Astrocyte of the hippocampus (primary cell): ENCODE results near the gene LRRC26.
A peak's percentile ranks its signal among the peaks of the same experiment; 100 is the strongest.

Source experiments
- DNase-seq: peaks from one replicate; pipeline ENCODE4 v3.0.0; 2011; ENCODE audit warnings: low read depth, low spot score

Gene LRRC26

GRCh38 chr9:137184881-137185660 is 15.2 kb upstream of the LRRC26 start:
- no peak for DNase-seq

GRCh38 chr9:137183980-137184595 is 14.2 kb upstream of the LRRC26 start:
- no peak for DNase-seq

- no peak for DNase-seq
These were observed 13.0 kb upstream of the LRRC26 start for GRCh38 chr9:137182836-137183235.

- no peak for DNase-seq
These were observed 11.8 kb upstream of the LRRC26 start for GRCh38 chr9:137181680-137182079.

- no peak for DNase-seq
These were observed 10.6 kb upstream of the LRRC26 start for GRCh38 chr9:137180491-137180890.

- no peak for DNase-seq
These were observed 9.9 kb upstream of the LRRC26 start for GRCh38 chr9:137179761-137180160.

- DNase-seq: no peak
These were observed 9.2 kb upstream of the LRRC26 start for GRCh38 chr9:137178939-137179630.

GRCh38 chr9:137178201-137178938 is 8.5 kb upstream of the LRRC26 start:
- DNase-seq: no peak

GRCh38 chr9:137176302-137177182 is 6.7 kb upstream of the LRRC26 start:
- DNase-seq: peak; percentile 49

GRCh38 chr9:137175345-137175961 is 5.6 kb upstream of the LRRC26 start:
- DNase-seq: no peak

- DNase-seq: no peak
These were observed 5.0 kb upstream of the LRRC26 start for GRCh38 chr9:137174722-137175293.

GRCh38 chr9:137173796-137174664 is 4.2 kb upstream of the LRRC26 start:
- no peak for DNase-seq

GRCh38 chr9:137172901-137173795 is 3.3 kb upstream of the LRRC26 start:
- no peak for DNase-seq

- no peak for DNase-seq
These were observed 1.5 kb upstream of the LRRC26 start for GRCh38 chr9:137171149-137171900.

- DNase-seq: no peak
These were observed 766 bp upstream of the LRRC26 start for GRCh38 chr9:137170486-137171148.

- DNase-seq: peak; percentile 66
These were observed 671 bp downstream of the LRRC26 start for GRCh38 chr9:137168904-137169856.
